HG03103 (cell line): Measurements from ENCODE around the gene MSX1.
"Not testable (repeated sequence)": the region's sequence is repeated elsewhere in the genome, so short reads cannot be mapped to it uniquely, and the experiment has no call there.

Experiments
- ATAC-seq: cut with Tn5 transposase; IDR thresholded peaks from one replicate; pipeline ENCODE4 v1.9.1; 2021; ENCODE audit warnings: low read depth; ENCODE audit not compliant: unreplicated experiment

Gene MSX1

DNA sequence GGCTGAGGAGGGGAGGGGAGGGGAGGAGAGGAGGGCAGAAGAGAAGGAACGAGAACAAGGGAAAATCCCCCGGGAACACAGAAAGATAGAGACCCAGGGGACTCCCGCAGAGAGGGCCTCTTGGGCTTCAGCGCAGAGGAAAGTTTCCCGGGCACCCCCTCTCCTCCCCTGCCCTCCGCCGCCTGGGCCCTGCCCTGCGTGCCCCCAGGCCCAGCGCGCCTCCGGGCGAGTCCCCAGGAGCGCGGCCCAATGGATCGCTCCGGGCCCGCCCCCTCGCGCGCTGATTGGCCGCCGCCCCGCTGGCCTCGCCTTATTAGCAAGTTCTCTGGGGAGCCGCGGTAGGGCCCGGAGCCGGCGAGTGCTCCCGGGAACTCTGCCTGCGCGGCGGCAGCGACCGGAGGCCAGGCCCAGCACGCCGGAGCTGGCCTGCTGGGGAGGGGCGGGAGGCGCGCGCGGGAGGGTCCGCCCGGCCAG is at the start of gene MSX1:
Gene MSX1 (plus strand): TSS at position 341 of the 474 bp plus-strand sequence. CDS start 235 bp downstream, outside the sequence.
- peak; percentile 88 for ATAC-seq

GRCh38 chr4:4810092-4810774 is 49.2 kb upstream of the MSX1 start:
- ATAC-seq, result no peak

GRCh38 chr4:4810778-4811177 is 48.7 kb upstream of the MSX1 start:
- ATAC-seq, result no peak

DNA sequence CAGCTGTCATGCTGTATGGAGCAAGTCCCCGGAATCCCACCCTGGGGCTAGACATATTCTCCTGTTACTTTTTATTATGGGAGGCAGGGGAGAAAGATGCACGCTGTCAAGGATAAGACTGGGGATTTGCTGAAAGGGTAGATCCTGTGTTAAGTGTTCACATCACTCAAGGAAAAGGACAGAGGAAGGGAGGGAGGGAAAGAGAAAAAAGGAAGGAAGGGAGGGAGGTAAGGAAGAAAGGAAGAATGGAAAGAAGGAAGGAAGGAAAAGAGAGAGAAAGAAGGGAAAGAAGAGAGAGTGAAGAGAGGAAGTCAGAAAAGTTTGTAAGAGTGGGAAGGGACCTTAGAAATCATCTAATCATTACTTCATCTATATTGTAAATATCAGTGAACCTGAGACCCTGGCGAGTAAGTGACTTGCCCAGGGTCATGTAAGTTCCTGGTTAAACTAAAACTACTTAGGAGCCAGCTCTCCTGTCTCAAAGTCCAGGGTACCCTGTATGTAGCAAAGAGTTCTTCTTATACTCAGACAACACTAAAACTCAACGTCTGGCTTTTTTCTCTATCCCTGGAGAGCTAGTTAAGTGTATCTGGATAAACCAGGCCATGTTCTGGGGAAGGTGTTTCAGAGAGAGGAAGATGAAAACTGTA is 47.2 kb upstream of the MSX1 start:
- ATAC-seq, result no peak

GRCh38 chr4:4818415-4819212 is 40.9 kb upstream of the MSX1 start:
- ATAC-seq, result no peak

DNA sequence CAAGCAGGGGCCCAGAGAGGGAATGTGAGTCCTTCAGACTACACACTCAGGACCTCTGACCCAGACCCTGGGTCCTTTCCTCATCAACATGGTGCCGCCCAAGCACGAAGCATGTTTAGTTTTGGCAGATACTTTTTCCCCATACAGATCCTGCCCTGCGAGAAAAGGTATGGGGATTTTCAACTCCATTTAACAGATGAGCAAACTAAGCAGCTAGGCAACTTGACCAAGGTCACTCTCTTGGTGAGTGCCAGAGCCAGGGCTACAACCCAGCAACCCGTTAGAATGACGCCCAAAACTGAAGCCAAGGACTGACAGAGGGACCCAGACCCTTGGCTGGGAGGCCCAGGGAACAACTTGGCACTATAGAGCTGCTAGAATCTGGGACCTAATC is 40.3 kb upstream of the MSX1 start:
- no peak for ATAC-seq

- no peak for ATAC-seq
Measured at GRCh38 chr4:4820261-4820660, 39.2 kb upstream of the MSX1 start.

DNA sequence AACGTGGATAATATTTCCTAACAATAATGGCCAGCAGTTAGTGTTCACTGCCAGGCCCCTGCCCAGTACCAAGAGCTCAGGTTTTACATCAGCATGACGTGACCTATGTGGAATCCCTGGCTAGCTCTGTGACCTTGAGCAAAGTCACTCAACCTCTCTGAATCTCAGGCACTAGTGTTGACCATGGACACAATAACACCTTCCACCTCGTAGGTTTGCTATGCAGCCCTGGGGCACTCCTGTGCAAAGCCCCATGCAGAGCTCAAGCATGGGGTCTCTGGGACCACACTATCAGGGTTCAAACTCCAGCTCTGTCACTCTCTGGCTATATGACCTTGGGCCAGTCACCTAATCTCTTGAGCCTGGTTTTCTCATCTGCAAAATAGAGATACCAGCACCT is 38.7 kb upstream of the MSX1 start:
- no peak for ATAC-seq

GRCh38 chr4:4821577-4821976 is 37.9 kb upstream of the MSX1 start:
- no peak for ATAC-seq

GRCh38 chr4:4822286-4822685 is 37.2 kb upstream of the MSX1 start:
- not testable (repeated sequence) for ATAC-seq

DNA sequence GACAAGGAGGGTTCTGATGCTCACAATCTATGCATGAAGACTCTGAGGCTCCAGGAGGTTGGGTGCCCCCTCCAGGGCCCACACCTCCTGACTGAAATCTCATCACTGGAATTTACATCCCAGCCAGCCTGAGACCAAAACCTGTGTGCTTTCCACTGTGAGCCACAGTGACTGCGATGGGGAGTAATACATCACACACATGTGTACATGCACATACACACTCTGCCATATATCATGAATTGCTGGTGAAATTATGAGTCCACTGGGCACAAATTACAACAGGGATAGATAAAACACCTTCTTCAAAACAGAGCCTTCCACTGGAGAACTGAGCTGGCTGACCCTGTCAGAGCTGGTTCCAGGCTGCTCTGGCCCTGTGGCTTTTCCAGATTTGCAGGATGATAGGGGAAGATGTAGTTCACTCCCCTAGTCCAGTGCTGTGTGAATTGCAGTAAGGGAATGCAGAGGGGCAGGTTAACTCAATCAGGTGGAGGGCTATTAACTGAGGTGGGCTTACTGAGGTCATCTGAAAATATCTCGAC is 35.8 kb upstream of the MSX1 start:
- ATAC-seq, result no peak

- ATAC-seq, result no peak
Measured at GRCh38 chr4:4824232-4824631, 35.2 kb upstream of the MSX1 start.

GRCh38 chr4:4825431-4825830 is 34.0 kb upstream of the MSX1 start:
- no peak for ATAC-seq

- no peak for ATAC-seq
Measured at GRCh38 chr4:4829837-4830236, 29.6 kb upstream of the MSX1 start.

DNA sequence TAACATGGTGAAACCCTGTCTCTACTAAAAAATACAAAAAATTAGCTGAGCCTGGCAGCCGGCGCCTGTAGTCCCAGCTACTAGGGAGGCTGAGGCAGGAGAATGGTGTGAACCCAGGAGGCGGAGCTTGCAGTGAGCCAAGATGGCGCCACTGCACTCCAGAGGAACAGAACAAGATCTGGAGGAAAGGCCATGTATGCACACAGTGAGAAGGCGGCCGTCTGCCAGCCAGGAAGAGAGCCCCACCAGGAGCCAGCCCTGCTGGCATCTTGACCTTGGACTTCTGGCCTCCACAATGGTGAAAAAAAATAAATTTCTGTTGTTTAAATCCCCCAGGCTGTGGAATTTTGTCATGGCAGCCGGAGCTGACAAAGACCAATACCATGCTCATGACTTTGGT is 28.2 kb upstream of the MSX1 start:
- no peak for ATAC-seq

DNA sequence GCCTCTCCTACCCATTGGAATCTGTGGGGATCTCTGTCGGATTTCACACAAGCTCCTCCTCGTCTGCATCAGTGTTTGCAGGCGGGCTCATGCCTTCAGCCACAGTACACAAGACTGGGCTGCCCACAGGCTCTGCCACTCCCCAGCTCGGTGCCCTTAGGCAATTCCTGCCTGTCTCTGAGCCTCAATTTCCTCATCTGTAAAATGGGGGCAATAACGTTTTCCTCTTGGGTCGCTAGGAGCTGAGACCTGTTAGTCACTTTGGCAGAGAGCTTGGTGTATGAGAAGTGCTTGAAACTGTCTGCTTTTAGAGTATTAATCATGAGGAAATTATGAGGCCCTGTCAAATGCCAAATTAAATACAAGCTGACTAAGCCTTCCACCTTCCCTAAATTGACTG is 27.6 kb upstream of the MSX1 start:
- no peak for ATAC-seq

GRCh38 chr4:4836044-4836443 is 23.4 kb upstream of the MSX1 start:
- no peak for ATAC-seq

GRCh38 chr4:4837316-4837715 is 22.1 kb upstream of the MSX1 start:
- ATAC-seq, result no peak

DNA sequence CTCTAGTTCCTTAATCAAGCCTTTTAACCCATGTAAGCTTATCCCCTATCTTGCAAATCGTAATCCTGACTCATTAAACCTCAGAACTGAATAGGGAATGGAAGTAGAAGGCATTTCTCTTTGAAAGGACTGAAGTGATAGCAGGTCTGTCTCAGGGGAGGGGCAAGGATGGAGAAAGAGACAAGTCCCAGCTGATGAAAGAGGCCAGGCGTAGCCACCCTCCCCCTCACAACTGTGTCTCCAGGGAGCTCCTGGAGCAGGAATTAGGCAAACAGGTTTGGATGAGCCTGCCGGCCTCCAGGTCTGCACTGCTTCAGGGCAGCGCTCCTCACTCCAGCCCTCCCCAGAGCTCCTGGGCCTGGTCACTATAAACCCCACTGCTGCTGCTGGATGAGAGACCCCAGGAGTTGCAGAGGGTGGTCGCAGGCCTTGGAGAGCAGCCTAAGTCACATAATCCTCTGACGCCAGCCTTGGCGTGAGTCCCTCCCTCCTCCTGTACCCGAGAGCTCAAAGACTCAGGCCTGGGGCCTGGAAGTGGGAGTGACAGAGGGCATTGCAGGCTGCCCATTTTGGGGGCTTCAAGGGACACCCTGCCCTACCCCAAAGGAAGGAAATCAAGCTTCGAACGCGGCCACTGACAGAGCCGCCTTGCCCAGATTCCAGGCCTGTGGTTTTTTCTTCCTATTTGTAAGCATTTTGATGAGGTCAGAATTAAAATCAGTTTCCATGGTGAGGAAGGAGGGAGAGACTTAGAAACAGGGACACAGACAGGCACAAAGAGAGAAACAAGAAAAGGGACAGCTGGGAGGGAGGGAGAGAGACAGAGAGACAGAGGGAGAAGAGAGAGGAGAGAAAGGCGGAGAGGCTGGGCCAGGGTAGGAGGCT is 21.2 kb upstream of the MSX1 start:
- ATAC-seq, result no peak
